ENCODE results near the gene TOR4A. TPM values are rescaled to one million over a fixed set of nuclear protein-coding genes. Genes with fewer than 3 reads are reported as not detected.
A peak's percentile ranks its signal among the peaks of the same experiment; 100 is the strongest.

The TOR4A gene
- polyA plus RNA-seq, 2 donors: 1.5 to 4.3 TPM

DNA sequence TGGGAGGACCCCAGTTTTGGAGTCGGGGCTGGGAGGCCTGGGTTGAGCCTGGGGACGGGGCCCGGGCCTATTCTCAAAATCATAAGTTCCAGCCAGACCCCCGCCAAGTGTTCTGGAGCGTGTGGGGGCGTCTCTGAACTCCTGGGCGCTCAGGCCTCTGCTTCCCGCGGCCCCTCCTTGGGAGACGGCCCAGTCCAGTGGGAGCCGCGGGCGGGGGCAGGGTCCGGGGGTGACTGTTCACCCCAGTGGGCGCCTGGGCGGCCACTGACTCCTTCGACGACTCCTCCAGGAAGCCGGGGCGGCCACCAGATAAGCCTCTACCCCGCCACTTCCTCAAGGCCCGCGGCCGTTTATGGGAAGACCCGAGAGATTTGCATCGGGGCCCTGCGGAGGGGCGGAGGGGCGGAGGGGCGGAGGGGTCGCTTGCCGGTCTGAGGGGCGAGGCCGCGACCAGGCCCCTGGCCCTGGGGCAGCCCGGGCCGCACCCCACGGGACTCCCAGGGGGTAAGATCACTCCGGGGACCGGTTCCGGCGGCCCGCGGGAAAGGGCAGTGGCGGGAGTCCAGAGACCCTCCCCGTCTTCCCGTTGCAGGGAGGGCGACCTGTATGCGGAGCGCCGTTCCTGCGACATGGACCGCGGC lies 655 bp downstream of the TOR4A start:
- peaks cover 0 to 11% of the 10 kb centered on the region in 2 donors for H3K27me3 ChIP-seq (ENCODE audit: control insufficient read depth in 1 of 2, insufficient read depth in 2 of 2, low read length in 2 of 2)
- WGBS, 2 donors: 11 to 18% methylated on average over 35 to 54 of the region's 54 CpGs
- peaks cover 0 to 24% of the 10 kb centered on the region in 2 donors for H3K4me1 ChIP-seq (ENCODE audit: control insufficient read depth in 2 of 2, insufficient read depth in 2 of 2, low read length in 1 of 2)
- peak overlapping the region; percentile 36 to 77 for H3K27ac ChIP-seq (ENCODE audit: low read depth in 2 of 2, low read length in 1 of 2)
- H3K36me3 ChIP-seq (ENCODE audit: control insufficient read depth in 2 of 2, insufficient read depth in 2 of 2, low read length in 1 of 2): peaks cover 0 to 6% of the 10 kb centered on the region in 2 donors
- H3K9me3 ChIP-seq (ENCODE audit: control insufficient read depth in 2 of 2, insufficient read depth in 1 of 2, low read depth in 1 of 2, low read length in 1 of 2): peaks cover 0 to 3% of the 10 kb centered on the region in 2 donors
- peak overlapping the region; percentile 46 to 53 for H3K4me3 ChIP-seq (ENCODE audit: low read depth in 1 of 2, low read length in 2 of 2)

DNA sequence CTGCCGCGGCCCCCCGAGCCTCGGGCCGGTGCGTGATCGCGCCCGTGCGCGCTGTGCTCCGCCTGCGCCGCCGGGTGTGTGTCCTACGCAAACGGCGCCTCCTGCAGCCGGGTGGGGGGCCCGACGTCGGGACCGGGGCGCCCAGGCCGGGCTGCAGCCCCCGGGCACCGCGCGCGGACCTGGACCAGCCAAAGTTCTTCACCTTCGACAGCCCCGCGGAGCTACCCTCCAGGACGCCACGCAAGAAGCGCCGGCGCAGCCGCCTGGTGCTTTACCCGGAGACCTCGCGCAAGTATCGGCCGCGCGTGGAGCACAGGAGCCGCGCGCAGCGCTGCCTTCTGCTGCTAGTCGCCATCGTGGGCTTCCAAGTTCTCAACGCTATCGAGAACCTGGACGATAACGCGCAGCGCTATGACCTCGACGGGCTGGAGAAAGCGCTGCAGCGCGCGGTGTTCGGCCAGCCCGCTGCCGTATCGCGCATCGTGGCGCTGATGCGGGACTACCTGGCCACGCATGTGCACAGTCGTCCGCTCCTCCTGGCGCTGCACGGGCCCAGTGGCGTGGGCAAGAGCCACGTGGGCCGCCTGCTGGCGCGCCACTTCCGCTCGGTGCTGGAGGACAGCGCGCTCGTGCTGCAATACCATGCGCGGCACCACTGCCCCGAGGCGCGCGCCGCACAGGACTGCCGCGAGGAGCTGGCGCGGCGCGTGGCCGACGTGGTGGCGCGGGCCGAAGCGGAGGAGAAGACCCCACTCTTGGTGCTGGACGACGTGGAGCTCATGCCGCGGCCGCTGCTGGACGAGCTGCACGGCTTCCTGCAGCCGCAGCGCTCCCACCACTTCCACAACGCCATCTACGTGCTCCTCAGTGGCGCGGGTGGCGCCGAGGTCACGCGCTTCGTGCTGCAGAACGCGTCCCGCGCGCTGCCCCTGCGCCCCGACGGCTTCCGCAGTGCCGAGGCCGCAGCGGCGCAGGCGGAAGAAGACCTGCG lies 1.5 kb downstream of the TOR4A start:
- WGBS, 2 donors: 73 to 80% methylated on average over 138 to 139 of the region's 139 CpGs
- Histone ChIP-seq H3K27me3 (ENCODE audit: control insufficient read depth in 1 of 2, insufficient read depth in 2 of 2, low read length in 2 of 2) (peaks cover 0 to 11% of the 10 kb centered on the region in 2 donors), H3K4me1 (ENCODE audit: control insufficient read depth in 2 of 2, insufficient read depth in 2 of 2, low read length in 1 of 2) (peaks cover 0 to 21% of the 10 kb centered on the region in 2 donors), H3K27ac (ENCODE audit: low read depth in 2 of 2, low read length in 1 of 2) (no peak overlapping the region), H3K9me3 (ENCODE audit: control insufficient read depth in 2 of 2, insufficient read depth in 1 of 2, low read depth in 1 of 2, low read length in 1 of 2) (peaks cover 0 to 3% of the 10 kb centered on the region in 2 donors), H3K36me3 (ENCODE audit: control insufficient read depth in 2 of 2, insufficient read depth in 2 of 2, low read length in 1 of 2) (peaks cover 0 to 6% of the 10 kb centered on the region in 2 donors), H3K4me3 (ENCODE audit: low read depth in 1 of 2, low read length in 2 of 2) (peak overlapping the region; percentile 46 to 53)

DNA sequence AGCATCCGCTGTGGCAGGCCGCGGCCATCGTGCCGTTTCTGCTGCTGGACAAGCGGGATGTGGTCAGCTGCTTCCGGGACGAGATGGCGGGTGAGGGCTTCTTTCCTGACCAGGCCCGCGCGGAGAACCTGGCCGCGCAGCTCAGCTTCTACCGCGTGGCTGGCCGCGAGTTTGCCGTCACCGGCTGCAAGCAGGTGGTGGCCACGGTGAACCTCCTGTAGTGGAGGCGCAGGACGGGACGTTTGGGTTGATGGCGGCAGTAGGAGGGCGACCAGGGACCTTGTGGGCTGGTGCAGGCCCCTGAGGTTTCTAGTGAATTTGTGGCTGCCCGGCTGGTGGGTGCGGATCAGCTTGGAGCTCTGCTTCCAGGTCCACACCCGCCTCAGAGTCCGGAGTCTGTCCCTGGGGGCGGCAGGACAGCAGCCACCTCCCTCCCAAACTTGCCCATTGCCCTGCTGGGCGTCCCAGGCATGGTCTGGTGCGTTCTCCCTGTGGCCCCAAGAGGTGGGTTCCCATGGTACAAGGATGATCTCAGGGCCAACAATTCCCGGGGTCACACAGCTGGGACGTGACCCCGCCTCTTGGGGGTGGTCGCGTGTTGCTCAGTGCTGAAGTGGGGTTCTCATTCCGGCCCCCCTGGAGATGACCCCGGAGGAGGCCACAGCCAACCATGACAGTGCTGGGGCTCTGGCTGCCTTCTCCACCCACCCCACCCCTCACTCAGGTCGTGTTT lies 2.4 kb downstream of the TOR4A start:
- Histone ChIP-seq H3K36me3 (ENCODE audit: control insufficient read depth in 2 of 2, insufficient read depth in 2 of 2, low read length in 1 of 2) (peaks cover 0 to 6% of the 10 kb centered on the region in 2 donors), H3K4me1 (ENCODE audit: control insufficient read depth in 2 of 2, insufficient read depth in 2 of 2, low read length in 1 of 2) (peaks cover 0 to 17% of the 10 kb centered on the region in 2 donors), H3K9me3 (ENCODE audit: control insufficient read depth in 2 of 2, insufficient read depth in 1 of 2, low read depth in 1 of 2, low read length in 1 of 2) (peaks cover 0 to 3% of the 10 kb centered on the region in 2 donors), H3K4me3 (ENCODE audit: low read depth in 1 of 2, low read length in 2 of 2) (no peak overlapping the region), H3K27ac (ENCODE audit: low read depth in 2 of 2, low read length in 1 of 2) (no peak overlapping the region), H3K27me3 (ENCODE audit: control insufficient read depth in 1 of 2, insufficient read depth in 2 of 2, low read length in 2 of 2) (peaks cover 0 to 11% of the 10 kb centered on the region in 2 donors)
- WGBS, 2 donors: 81 to 90% methylated on average over 41 of the region's 41 CpGs

DNA sequence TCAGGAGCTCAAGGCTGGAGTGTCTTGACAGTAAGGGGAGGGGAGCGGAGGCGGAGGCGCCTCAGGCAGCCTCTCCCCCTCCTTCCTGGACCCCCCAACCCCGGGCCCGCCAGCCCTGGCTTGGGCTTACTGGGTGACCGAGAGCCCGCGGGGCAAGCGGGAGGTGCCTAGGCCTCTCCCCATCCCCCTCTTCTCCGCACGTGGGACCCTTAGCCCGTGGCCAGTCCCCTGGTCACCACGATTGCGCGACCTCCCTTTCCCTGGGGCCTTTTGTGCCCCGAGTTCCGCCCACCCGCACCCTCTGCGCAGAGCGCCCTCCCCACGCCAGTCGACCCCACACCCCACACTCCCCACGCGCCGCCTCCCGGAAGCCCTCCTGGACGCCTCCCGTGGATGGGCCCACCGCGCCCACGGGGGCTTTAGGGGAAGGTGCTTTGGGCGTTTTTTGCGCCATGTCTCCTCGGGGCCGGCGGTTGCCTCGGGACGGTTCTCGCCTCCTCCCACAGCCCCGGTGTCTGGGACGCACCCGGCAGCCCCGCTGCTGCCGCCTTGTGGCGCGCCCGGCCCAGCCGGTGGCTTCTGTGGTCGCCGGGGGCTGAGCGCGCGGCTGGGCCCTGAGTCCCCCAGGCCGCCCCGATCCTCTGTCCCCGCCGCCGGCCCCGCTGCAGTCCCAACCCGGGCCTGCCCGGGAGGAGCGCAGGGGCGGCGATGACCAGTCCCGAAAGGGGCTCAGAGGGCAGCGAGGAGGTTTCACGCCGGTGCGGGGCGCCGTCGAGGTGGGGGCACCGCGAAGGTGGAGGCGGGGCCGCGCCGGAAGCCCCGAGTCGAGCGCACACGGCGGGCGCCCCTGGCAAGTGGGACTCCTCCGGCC lies 3.2 kb downstream of the TOR4A start:
- Histone ChIP-seq H3K36me3 (ENCODE audit: control insufficient read depth in 2 of 2, insufficient read depth in 2 of 2, low read length in 1 of 2) (peaks cover 0 to 6% of the 10 kb centered on the region in 2 donors), H3K4me1 (ENCODE audit: control insufficient read depth in 2 of 2, insufficient read depth in 2 of 2, low read length in 1 of 2) (peaks cover 0 to 17% of the 10 kb centered on the region in 2 donors), H3K27me3 (ENCODE audit: control insufficient read depth in 1 of 2, insufficient read depth in 2 of 2, low read length in 2 of 2) (peaks cover 0 to 11% of the 10 kb centered on the region in 2 donors), H3K4me3 (ENCODE audit: low read depth in 1 of 2, low read length in 2 of 2) (peak overlapping the region in 1 of 2 donors; percentile 13), H3K9me3 (ENCODE audit: control insufficient read depth in 2 of 2, insufficient read depth in 1 of 2, low read depth in 1 of 2, low read length in 1 of 2) (peaks cover 0 to 3% of the 10 kb centered on the region in 2 donors), H3K27ac (ENCODE audit: low read depth in 2 of 2, low read length in 1 of 2) (no peak overlapping the region)
- WGBS, 2 donors: 31 to 41% methylated on average over 73 to 85 of the region's 85 CpGs

DNA sequence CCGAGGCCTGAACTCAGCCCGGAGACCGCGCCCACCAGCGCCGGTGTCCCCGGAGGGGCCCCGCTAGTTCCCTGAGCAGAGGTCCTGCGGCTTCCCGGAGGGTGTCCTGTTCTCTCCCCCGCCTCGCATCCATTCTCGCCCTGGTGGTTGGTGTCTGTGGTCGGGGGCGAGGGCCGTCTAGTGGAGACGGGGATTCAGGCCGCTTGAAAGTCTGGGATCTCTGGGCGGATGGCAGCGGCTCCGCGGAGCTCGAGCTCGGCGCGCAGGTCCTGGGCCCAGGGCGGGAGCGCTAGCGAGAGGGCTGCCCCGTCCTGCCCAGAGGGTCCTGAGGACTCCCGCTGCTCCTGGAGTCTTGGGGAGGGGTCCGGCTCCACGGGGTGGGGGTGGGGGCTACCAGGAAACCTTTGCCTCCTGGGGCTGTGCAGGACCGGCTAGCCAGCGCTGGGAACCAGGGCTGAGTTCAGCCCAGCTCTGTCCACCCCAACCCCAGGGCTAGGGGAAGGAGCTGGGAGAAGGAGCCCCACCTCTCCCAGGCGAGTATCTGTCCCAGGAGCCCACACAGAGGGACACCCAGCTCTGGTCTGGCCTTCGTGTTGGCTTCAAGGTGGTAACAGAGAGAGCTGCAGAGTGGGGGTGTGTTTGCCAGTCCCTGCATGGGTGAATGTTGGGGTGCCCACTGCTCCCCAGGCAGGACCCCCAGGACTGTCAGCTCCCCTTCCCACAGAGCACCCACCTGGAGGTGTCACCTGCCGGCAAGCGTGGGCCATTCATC lies 4.0 kb downstream of the TOR4A start:
- Histone ChIP-seq H3K27me3 (ENCODE audit: control insufficient read depth in 1 of 2, insufficient read depth in 2 of 2, low read length in 2 of 2) (peaks cover 0 to 11% of the 10 kb centered on the region in 2 donors), H3K4me3 (ENCODE audit: low read depth in 1 of 2, low read length in 2 of 2) (no peak overlapping the region), H3K36me3 (ENCODE audit: control insufficient read depth in 2 of 2, insufficient read depth in 2 of 2, low read length in 1 of 2) (peaks cover 0 to 6% of the 10 kb centered on the region in 2 donors), H3K9me3 (ENCODE audit: control insufficient read depth in 2 of 2, insufficient read depth in 1 of 2, low read depth in 1 of 2, low read length in 1 of 2) (peaks cover 0 to 3% of the 10 kb centered on the region in 2 donors), H3K27ac (ENCODE audit: low read depth in 2 of 2, low read length in 1 of 2) (no peak overlapping the region), H3K4me1 (ENCODE audit: control insufficient read depth in 2 of 2, insufficient read depth in 2 of 2, low read length in 1 of 2) (peaks cover 0 to 17% of the 10 kb centered on the region in 2 donors)
- 49 to 72% methylated on average over 31 to 39 of the region's 39 CpGs for WGBS, 2 donors

DNA sequence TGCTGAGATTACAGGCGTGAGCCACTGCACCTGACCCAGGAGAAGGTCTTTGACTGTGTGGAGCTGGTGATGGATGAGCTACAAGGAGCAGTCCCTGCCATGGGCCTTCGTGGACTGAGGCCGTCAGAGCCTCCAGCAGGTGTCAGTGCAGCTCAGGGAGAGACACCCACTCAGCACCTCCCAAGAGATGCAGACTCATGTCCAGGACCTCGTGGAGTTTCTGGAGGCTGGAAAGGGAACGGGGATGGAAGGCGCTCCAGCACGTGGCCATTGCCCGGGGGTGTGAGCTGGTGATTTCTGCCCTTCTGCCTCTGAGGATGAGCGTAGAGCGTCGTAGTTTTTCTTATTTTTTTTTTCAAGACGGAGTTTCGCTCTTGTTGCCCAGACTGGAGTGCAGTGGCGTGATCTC lies 9.5 kb downstream of the TOR4A start:
- no peaks in the 10 kb centered on the region for H3K36me3 ChIP-seq (ENCODE audit: control insufficient read depth in 2 of 2, insufficient read depth in 2 of 2, low read length in 1 of 2)
- WGBS, 2 donors: 44 to 46% methylated on average over 14 of the region's 14 CpGs
- no peaks in the 10 kb centered on the region for H3K4me1 ChIP-seq (ENCODE audit: control insufficient read depth in 2 of 2, insufficient read depth in 2 of 2, low read length in 1 of 2)
- no peaks in the 10 kb centered on the region for H3K27me3 ChIP-seq (ENCODE audit: control insufficient read depth in 1 of 2, insufficient read depth in 2 of 2, low read length in 2 of 2)
- H3K9me3 ChIP-seq (ENCODE audit: control insufficient read depth in 2 of 2, insufficient read depth in 1 of 2, low read depth in 1 of 2, low read length in 1 of 2): no peaks in the 10 kb centered on the region
- no peak overlapping the region for H3K4me3 ChIP-seq (ENCODE audit: low read depth in 1 of 2, low read length in 2 of 2)
- H3K27ac ChIP-seq (ENCODE audit: low read depth in 2 of 2, low read length in 1 of 2): no peak overlapping the region

DNA sequence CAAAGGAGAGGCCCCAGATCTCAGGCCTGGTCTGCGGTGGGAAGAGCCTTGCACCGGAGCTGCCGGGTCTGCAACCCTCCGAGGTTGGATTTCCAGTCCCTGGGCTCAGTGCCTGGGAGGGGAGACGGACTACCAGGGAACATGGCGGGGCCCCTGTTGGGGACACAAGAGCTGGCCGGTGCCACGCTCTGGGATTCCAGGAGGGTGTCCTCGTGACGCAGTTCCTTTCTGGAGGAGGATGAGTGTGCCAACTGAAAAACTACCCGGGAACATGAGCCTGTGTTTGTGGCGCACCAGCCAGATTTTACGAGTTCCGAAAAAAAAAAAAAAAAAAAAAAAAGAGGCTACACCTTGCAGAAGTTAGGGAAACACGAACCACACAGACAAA lies 15.6 kb downstream of the TOR4A start:
- 62 to 68% methylated on average over 15 of the region's 15 CpGs for WGBS, 2 donors
- Histone ChIP-seq H3K4me1 (ENCODE audit: control insufficient read depth in 2 of 2, insufficient read depth in 2 of 2, low read length in 1 of 2) (peaks cover 0 to 5% of the 10 kb centered on the region in 2 donors), H3K9me3 (ENCODE audit: control insufficient read depth in 2 of 2, insufficient read depth in 1 of 2, low read depth in 1 of 2, low read length in 1 of 2) (no peaks in the 10 kb centered on the region), H3K36me3 (ENCODE audit: control insufficient read depth in 2 of 2, insufficient read depth in 2 of 2, low read length in 1 of 2) (no peaks in the 10 kb centered on the region), H3K27ac (ENCODE audit: low read depth in 2 of 2, low read length in 1 of 2) (no peak overlapping the region), H3K27me3 (ENCODE audit: control insufficient read depth in 1 of 2, insufficient read depth in 2 of 2, low read length in 2 of 2) (no peaks in the 10 kb centered on the region), H3K4me3 (ENCODE audit: low read depth in 1 of 2, low read length in 2 of 2) (no peak overlapping the region)

DNA sequence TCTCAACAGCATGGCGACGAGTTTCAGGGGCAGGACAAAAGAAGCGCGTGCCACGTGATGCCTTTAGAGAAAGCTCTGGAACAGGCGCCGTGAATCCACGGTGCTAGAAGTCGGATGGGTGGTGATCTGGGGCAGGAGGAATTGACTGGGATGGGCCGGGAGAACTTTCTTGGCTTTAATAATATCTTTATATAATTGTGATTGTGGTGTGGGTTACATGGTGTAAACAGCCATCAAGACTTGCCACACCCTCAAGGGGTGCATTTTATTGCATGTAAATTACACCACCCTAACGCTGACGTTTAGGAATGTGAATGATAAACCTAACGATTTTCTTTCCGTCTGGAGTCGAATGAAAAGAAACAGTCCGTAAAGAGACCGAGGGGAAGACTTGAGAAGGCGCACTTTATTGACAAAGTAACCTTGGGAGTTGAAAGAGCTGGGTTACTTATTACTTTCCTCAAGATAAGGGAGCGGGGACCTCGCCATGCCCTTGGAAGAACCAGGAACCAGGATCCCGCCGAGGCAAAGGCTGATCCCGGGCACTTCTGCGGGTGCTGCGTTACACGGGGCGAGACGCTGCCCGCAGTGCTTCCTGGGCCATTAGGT lies 16.1 kb downstream of the TOR4A start:
- 45 to 50% methylated on average over 29 of the region's 29 CpGs for WGBS, 2 donors
- Histone ChIP-seq H3K4me3 (ENCODE audit: low read depth in 1 of 2, low read length in 2 of 2) (peak overlapping the region in 1 of 2 donors; percentile 29), H3K27ac (ENCODE audit: low read depth in 2 of 2, low read length in 1 of 2) (no peak overlapping the region)

More for the DNA sequence above, 16.1 kb downstream of the TOR4A start:
- Histone ChIP-seq H3K9me3 (ENCODE audit: control insufficient read depth in 2 of 2, insufficient read depth in 1 of 2, low read depth in 1 of 2, low read length in 1 of 2) (no peaks in the 10 kb centered on the region), H3K27me3 (ENCODE audit: control insufficient read depth in 1 of 2, insufficient read depth in 2 of 2, low read length in 2 of 2) (no peaks in the 10 kb centered on the region), H3K4me1 (ENCODE audit: control insufficient read depth in 2 of 2, insufficient read depth in 2 of 2, low read length in 1 of 2) (peaks cover 0 to 5% of the 10 kb centered on the region in 2 donors), H3K36me3 (ENCODE audit: control insufficient read depth in 2 of 2, insufficient read depth in 2 of 2, low read length in 1 of 2) (no peaks in the 10 kb centered on the region)

Measured in esophagus (tissue), 2 donors.